Choroid plexus epithelial cell (primary cell): ENCODE measurements around the gene ALOX12.
"Not testable (repeated sequence)": the region's sequence is repeated elsewhere in the genome, so short reads cannot be mapped to it uniquely, and the experiment has no call there.

ENCODE experiments used
- DNase-seq: peaks from one replicate; pipeline ENCODE4 v3.0.0-alpha.2; 2010; ENCODE audit warnings: low read depth
- H3K4me3 ChIP-seq: 2 replicates; pipeline ENCODE4 v1.5.1; 2011; ENCODE audit warnings: low read depth, mild to moderate bottlenecking, control low read depth, low read length, moderate library complexity
- CTCF ChIP-seq: conservative IDR thresholded peaks from 2 replicates; pipeline ENCODE4 v1.5.1; 2011; ENCODE audit warnings: low read depth, mild to moderate bottlenecking, control low read depth, inconsistent platforms, low read length, moderate library complexity

ALOX12 gene

DNA sequence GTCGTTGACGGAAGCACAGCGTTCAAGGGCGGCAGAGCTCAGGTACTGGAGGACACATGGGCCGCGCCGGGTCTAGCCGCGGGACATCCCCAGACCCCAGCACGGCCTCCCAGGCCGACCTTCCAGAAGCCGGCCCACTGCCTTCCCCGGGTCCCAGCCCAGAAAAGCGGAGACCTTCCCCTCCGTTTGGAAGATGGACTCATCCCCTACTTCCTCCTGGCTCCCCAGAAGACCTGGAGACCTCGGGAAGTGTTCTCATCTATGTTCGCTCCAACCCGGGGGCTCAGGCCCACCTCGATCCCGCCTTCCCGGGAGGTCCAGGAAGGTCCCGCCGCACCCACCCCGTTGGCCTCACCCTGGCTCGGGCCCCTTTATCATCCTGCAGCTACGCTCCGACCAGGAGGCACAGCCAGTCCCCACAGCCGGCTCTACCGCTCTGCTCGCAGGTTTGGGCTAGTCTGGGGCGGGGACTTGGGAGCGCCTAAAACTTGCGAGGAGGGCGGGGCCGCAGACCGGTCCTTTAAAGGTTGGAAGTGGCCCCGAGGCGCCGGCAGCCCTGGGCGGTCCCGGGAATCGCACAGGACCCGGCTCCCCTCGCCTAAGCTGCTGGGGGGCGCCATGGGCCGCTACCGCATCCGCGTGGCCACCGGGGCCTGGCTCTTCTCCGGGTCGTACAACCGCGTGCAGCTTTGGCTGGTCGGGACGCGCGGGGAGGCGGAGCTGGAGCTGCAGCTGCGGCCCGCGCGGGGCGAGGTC lies at the start of gene ALOX12:
Gene ALOX12, plus strand, starts transcription at position 550 of the 756 bp plus-strand sequence. Its CDS starts 69 bp downstream, at position 619.
- no peak for DNase-seq
- peak within 1 kb of the TSS; percentile 36 for H3K4me3 ChIP-seq
- no peak for TF ChIP-seq CTCF

- no peak overlapping the region for H3K4me3 ChIP-seq
- no peak for DNase-seq
- TF ChIP-seq CTCF, result no peak
Measured at GRCh38 chr17:6947745-6948144, 48.1 kb upstream of the ALOX12 start.

- TF ChIP-seq CTCF, result no peak
- no peak overlapping the region for H3K4me3 ChIP-seq
- DNase-seq, result no peak
Measured at GRCh38 chr17:6948562-6948961, 47.3 kb upstream of the ALOX12 start.

DNA sequence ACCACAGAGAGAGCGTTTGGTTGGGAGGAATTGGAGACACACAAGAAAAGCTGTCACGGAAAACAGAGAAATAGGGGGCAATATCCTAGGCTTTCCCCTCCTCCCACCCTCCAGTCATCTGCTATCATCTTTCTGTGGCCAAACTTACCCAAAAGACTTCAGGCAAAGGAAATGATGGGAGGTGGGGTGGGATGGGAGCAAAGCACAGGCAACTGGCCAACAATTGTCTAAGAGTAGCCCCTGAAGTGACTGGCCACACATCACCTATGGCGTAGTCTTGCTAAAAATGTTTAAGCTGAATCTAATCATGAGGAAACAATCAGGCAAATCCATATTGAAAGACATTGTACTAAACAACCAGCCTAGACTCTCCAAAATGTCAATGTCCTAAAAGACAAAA lies 46.9 kb upstream of the ALOX12 start:
- H3K4me3 ChIP-seq, result no peak overlapping the region
- DNase-seq, result no peak
- no peak for TF ChIP-seq CTCF

DNA sequence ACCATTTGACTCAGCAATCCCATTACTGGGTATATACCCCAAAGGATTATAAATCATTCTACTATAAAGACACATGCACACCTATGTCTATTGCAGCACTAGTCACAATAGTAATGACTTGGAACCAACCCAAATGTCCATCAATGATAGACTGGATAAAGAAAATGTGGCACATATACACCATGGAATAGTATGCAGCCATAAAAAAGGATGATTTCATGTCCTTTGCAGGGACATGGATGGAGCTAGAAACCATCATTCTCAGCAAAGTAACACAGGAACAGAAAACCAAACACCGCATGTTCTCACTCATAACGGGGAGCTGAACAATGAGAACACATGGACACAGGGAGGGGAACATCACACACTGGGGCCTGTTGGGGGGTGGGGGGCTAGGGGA lies 44.9 kb upstream of the ALOX12 start:
- not testable (repeated sequence) for DNase-seq, H3K4me3 ChIP-seq

GRCh38 chr17:6953689-6954088 lies 42.2 kb upstream of the ALOX12 start:
- no peak for DNase-seq
- no peak overlapping the region for H3K4me3 ChIP-seq
- TF ChIP-seq CTCF, result no peak

- no peak overlapping the region for H3K4me3 ChIP-seq
- DNase-seq, result no peak
- TF ChIP-seq CTCF, result no peak
Measured at GRCh38 chr17:6959700-6960099, 36.1 kb upstream of the ALOX12 start.

GRCh38 chr17:6969323-6969726 lies 26.5 kb upstream of the ALOX12 start:
- no peak for DNase-seq
- no peak overlapping the region for H3K4me3 ChIP-seq
- TF ChIP-seq CTCF, result no peak
